ENCODE results near the gene MTRR.
"Not testable (repeated sequence)": the region's sequence is repeated elsewhere in the genome, so short reads cannot be mapped to it uniquely, and the experiment has no call there.

GRCh38 chr5:7911429-7911771 lies 42.5 kb downstream of the MTRR start:
- TF ChIP-seq CTCF, POLR2A (IDR thresholded peaks at IDR 0.05): not testable (repeated sequence)

All from vagina (tissue), 2 donors.